Tibial nerve (tissue), 4 donors: ENCODE results near the gene NRN1. TPM values are rescaled to one million over a fixed set of nuclear protein-coding genes. Genes with fewer than 3 reads are reported as not detected.
A peak's percentile ranks its signal among the peaks of the same experiment; 100 is the strongest.

ENCODE experiments used
- DNase-seq, 2 donors: peaks; one replicate each; pipeline ENCODE4 v3.0.0-alpha.2; 2019; ENCODE audit warnings: low spot score in 2 of 2
- H3K27ac ChIP-seq, 4 donors: fragments of 200-600 bp; sonication (generic) in 3 of 4; one replicate each; pipeline ENCODE4 v1.5.1; 2017 to 2019; ENCODE audit warnings: mild to moderate bottlenecking in 1 of 4
- H3K27me3 ChIP-seq, 2 donors: fragments of 200-600 bp; sonication (generic) in 1 of 2; one replicate each; pipeline versions ENCODE4 v1.5.1 to v1.6.0; 2017 to 2019
- H3K36me3 ChIP-seq, 3 donors: fragments of 200-600 bp; sonication (generic); one replicate each; pipeline ENCODE4 v1.5.1; 2018 to 2019
- H3K4me1 ChIP-seq, 4 donors: fragments of 200-600 bp; sonication (generic) in 3 of 4; one replicate each; pipeline ENCODE4 v1.5.1; 2017 to 2019
- H3K4me3 ChIP-seq, 4 donors: fragments of 200-600 bp; sonication (generic) in 3 of 4; one replicate each; pipeline ENCODE4 v1.5.1; 2017 to 2019; ENCODE audit warnings: mild to moderate bottlenecking in 1 of 4, moderate library complexity in 1 of 4
- H3K9me3 ChIP-seq, 4 donors: fragments of 200-600 bp; sonication (generic) in 3 of 4; one replicate each; pipeline ENCODE4 v1.5.1; 2017 to 2019
- CTCF ChIP-seq, 5 experiments: fragments of 200-600 bp in 3 of 5; fragments of 450-650 bp in 2 of 5; sonication (generic) in 3 of 5; IDR thresholded peaks; one replicate each; pipeline ENCODE4 v1.5.1; 2016 to 2019; ENCODE audit warnings: antibody characterized with exemption in 5 of 5, mild to moderate bottlenecking in 3 of 5, moderate library complexity in 2 of 5
- EP300 ChIP-seq, 2 donors: sonication (generic); formaldehyde crosslinking; IDR thresholded peaks; one replicate each; pipeline ENCODE4 v1.6.1; 2017; ENCODE audit warnings: antibody characterized with exemption in 2 of 2, mild to moderate bottlenecking in 1 of 2
- POLR2A ChIP-seq, 2 donors: fragments of 450-650 bp; IDR thresholded peaks; one replicate each; pipeline ENCODE4 v1.6.1; 2017; ENCODE audit warnings: antibody characterized with exemption in 2 of 2, mild to moderate bottlenecking in 2 of 2, moderate library complexity in 2 of 2
- WGBS, 2 donors: methylation state at CpG; one replicate each; pipeline ENCODE4 v1.1.5; 2018; 5-methylcytosine and 5-hydroxymethylcytosine counted together
- total RNA-seq, 4 donors: library from RNA; depleted of rRNA; stranded (reverse); fragments of >200 nt; gene quantifications; one replicate each; pipeline ENCODE4 v1.1.0, GENCODE V29; 2016

Gene NRN1
- total RNA-seq, 4 donors from 2014 or later, result 39.0 to 69.0 (median 54.0) TPM

DNA sequence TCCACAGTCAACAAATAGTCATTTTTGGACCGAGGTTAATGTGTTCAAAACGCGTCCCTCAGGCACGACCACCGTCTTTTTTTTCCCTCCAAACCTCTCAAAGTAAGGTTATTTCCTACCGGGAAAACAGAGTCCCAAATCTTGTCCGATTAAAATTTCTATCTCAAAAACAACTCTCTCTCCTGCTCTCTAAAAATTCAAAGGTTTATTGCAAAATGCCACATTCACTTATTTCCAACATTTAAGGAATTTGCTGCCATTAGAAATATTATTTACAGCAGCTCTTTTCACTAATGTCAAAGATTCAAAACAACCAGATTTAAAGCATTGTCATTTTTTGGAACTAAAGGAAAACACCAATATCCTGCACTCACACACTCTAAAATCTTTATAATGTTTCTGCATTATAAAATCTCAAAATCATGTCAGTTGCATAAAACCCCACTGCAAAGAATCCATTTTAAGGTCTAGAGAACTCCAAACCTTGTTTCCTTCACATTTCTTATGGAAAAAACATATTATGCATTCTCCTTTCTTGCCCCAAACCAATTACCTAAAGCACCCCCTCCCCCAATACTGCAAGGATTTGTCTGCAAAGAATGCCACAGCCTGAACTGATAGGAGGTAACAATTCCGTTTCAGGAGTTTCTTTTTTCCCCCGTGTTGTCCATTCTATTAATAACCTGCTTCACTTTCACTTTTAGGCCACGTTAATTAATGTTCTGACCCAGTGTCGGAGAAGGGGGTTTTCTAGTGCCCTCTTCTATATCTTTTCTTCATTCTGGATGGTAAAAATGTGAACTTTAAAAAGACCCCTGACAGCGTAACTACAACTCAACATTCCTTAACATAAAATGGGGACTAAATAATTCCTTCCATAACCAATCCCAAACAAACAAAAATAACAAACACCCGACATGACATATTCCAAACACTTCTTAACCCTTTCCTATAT is 1.4 kb downstream of the NRN1 start:
- no peaks in the 10 kb centered on the region for H3K9me3 ChIP-seq
- peak overlapping the region; percentile 45 to 65 (median 62) for H3K4me3 ChIP-seq
- TF ChIP-seq CTCF (IDR thresholded peaks at IDR 0.05) (no peak), EP300 (IDR thresholded peaks at IDR 0.05) (no peak), POLR2A (IDR thresholded peaks at IDR 0.05) (no peak)
- WGBS, 2 donors, result 6 to 9% methylated on average over 13 of the region's 13 CpGs
- H3K36me3 ChIP-seq, result no peaks in the 10 kb centered on the region
- H3K27ac ChIP-seq, result peak overlapping the region; percentile 68 to 95 (median 94)
- DNase-seq, result no peak
- peaks cover 3 to 79% of the 10 kb centered on the region in 2 donors for H3K27me3 ChIP-seq
- H3K4me1 ChIP-seq, result peaks cover 0 to 70% (median 16%) of the 10 kb centered on the region in 4 donors

- no peak for DNase-seq
- no peak for TF ChIP-seq CTCF (IDR thresholded peaks at IDR 0.05)
- TF ChIP-seq EP300 (IDR thresholded peaks at IDR 0.05), result peak in 1 of 2 donors; percentile 3
- no peak for TF ChIP-seq POLR2A (IDR thresholded peaks at IDR 0.05)
- 6 to 9% methylated on average over 37 of the region's 37 CpGs for WGBS, 2 donors
- H3K27ac ChIP-seq, result peak overlapping the region; percentile 66 to 95 (median 81)
- peak overlapping the region; percentile 32 to 65 (median 55) for H3K4me3 ChIP-seq
- peaks cover 3 to 82% of the 10 kb centered on the region in 2 donors for H3K27me3 ChIP-seq
- H3K9me3 ChIP-seq, result no peaks in the 10 kb centered on the region
- H3K4me1 ChIP-seq, result peaks cover 0 to 78% (median 16%) of the 10 kb centered on the region in 4 donors
- no peaks in the 10 kb centered on the region for H3K36me3 ChIP-seq
These were observed 2.2 kb downstream of the NRN1 start for GRCh38 chr6:6004390-6004995.

- peaks cover 0 to 85% (median 14%) of the 10 kb centered on the region in 4 donors for H3K4me1 ChIP-seq
- 2 to 4% methylated on average over 28 to 61 of the region's 64 CpGs for WGBS, 2 donors
- peak overlapping the region; percentile 66 to 95 (median 81) for H3K27ac ChIP-seq
- H3K4me3 ChIP-seq, result peak overlapping the region; percentile 32 to 65 (median 55)
- H3K36me3 ChIP-seq, result no peaks in the 10 kb centered on the region
- H3K9me3 ChIP-seq, result no peaks in the 10 kb centered on the region
- DNase-seq, result no peak
- TF ChIP-seq POLR2A (IDR thresholded peaks at IDR 0.05) (peak in 1 of 2 donors; percentile 24), EP300 (IDR thresholded peaks at IDR 0.05) (peak in 1 of 2 donors; percentile 57), CTCF (IDR thresholded peaks at IDR 0.05) (no peak)
- H3K27me3 ChIP-seq, result peaks cover 3 to 87% of the 10 kb centered on the region in 2 donors
These were observed 2.9 kb downstream of the NRN1 start for GRCh38 chr6:6003621-6004366.

- H3K4me3 ChIP-seq, result peak overlapping the region; percentile 32 to 65 (median 55)
- H3K9me3 ChIP-seq, result no peaks in the 10 kb centered on the region
- peaks cover 3 to 89% of the 10 kb centered on the region in 2 donors for H3K27me3 ChIP-seq
- H3K27ac ChIP-seq, result peak overlapping the region; percentile 66 to 95 (median 81)
- TF ChIP-seq CTCF (IDR thresholded peaks at IDR 0.05) (no peak), EP300 (IDR thresholded peaks at IDR 0.05) (no peak), POLR2A (IDR thresholded peaks at IDR 0.05) (no peak)
- no peaks in the 10 kb centered on the region for H3K36me3 ChIP-seq
- H3K4me1 ChIP-seq, result peaks cover 0 to 87% (median 13%) of the 10 kb centered on the region in 4 donors
- 20 to 27% methylated on average over 44 to 48 of the region's 48 CpGs for WGBS, 2 donors
- no peak for DNase-seq
These were observed 3.7 kb downstream of the NRN1 start for GRCh38 chr6:6002848-6003620.
